ENCODE results near the gene CCDC171. TPM values are rescaled to one million over a fixed set of nuclear protein-coding genes. Genes with fewer than 3 reads are reported as not detected.

Gene CCDC171
- total and polyA plus RNA-seq, 2 of the 13 experiments (the other 11 are each of a cell fraction or from before 2014, with no cell fraction given): 0.95 to 2.5 TPM

- TF ChIP-seq, protein P1, sequence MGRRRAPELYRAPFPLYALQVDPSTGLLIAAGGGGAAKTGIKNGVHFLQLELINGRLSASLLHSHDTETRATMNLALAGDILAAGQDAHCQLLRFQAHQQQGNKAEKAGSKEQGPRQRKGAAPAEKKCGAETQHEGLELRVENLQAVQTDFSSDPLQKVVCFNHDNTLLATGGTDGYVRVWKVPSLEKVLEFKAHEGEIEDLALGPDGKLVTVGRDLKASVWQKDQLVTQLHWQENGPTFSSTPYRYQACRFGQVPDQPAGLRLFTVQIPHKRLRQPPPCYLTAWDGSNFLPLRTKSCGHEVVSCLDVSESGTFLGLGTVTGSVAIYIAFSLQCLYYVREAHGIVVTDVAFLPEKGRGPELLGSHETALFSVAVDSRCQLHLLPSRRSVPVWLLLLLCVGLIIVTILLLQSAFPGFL (CRISPR knock-in tag; IDR thresholded peaks at IDR 0.05): 0 out of 2 replicates have a peak, but pooled peaks have one; percentile 88
- TF ChIP-seq, protein P2, sequence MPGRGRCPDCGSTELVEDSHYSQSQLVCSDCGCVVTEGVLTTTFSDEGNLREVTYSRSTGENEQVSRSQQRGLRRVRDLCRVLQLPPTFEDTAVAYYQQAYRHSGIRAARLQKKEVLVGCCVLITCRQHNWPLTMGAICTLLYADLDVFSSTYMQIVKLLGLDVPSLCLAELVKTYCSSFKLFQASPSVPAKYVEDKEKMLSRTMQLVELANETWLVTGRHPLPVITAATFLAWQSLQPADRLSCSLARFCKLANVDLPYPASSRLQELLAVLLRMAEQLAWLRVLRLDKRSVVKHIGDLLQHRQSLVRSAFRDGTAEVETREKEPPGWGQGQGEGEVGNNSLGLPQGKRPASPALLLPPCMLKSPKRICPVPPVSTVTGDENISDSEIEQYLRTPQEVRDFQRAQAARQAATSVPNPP (CRISPR knock-in tag; IDR thresholded peaks at IDR 0.05): 0 out of 2 replicates have a peak, but pooled peaks have one; percentile 42
- TF ChIP-seq, protein P3, sequence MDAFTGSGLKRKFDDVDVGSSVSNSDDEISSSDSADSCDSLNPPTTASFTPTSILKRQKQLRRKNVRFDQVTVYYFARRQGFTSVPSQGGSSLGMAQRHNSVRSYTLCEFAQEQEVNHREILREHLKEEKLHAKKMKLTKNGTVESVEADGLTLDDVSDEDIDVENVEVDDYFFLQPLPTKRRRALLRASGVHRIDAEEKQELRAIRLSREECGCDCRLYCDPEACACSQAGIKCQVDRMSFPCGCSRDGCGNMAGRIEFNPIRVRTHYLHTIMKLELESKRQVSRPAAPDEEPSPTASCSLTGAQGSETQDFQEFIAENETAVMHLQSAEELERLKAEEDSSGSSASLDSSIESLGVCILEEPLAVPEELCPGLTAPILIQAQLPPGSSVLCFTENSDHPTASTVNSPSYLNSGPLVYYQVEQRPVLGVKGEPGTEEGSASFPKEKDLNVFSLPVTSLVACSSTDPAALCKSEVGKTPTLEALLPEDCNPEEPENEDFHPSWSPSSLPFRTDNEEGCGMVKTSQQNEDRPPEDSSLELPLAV (CRISPR knock-in tag; conservative IDR thresholded peaks at IDR 0.05; ENCODE audit: low read depth): no peak
- TF ChIP-seq TFAP4 (IDR thresholded peaks at IDR 0.05; ENCODE audit: borderline replicate concordance, low read depth): 0 out of 2 replicates have a peak, but pooled peaks have one; percentile 2
- TF ChIP-seq, protein P4, sequence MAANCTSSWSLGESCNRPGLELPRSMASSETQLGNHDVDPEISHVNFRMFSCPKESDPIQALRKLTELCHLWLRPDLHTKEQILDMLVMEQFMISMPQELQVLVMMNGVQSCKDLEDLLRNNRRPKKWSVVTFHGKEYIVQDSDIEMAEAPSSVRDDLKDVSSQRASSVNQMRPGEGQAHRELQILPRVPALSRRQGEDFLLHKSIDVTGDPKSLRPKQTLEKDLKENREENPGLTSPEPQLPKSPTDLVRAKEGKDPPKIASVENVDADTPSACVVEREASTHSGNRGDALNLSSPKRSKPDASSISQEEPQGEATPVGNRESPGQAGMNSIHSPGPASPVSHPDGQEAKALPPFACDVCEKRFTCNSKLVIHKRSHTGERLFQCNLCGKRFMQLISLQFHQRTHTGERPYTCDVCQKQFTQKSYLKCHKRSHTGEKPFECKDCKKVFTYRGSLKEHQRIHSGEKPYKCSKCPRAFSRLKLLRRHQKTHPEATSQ (CRISPR knock-in tag; IDR thresholded peaks at IDR 0.05; ENCODE audit: borderline replicate concordance): peak; percentile 58; the same call in 1 of the 2 replicates
- peak; percentile 89 for TF ChIP-seq RBFOX2 (IDR thresholded peaks at IDR 0.05; ENCODE audit: low read depth, low read length)
- peak; percentile 67 for TF ChIP-seq GABPB1 (CRISPR knock-in tag; IDR thresholded peaks at IDR 0.05)
- peak; percentile 66 for TF ChIP-seq SAP130 (CRISPR knock-in tag; IDR thresholded peaks at IDR 0.05; ENCODE audit: low read depth)
- TF ChIP-seq ZNF772 (CRISPR knock-in tag; IDR thresholded peaks at IDR 0.05): peak; percentile 63; the same call in 1 of the 2 replicates
- TF ChIP-seq NRL (CRISPR knock-in tag; IDR thresholded peaks at IDR 0.05; ENCODE audit: borderline replicate concordance): peak; percentile 70
- TF ChIP-seq MAFF (IDR thresholded peaks at IDR 0.05; ENCODE audit: low read depth, low read length): no peak
- no peak for TF ChIP-seq FOXA1 (IDR thresholded peaks at IDR 0.05)
- TF ChIP-seq FOXA1 (CRISPR knock-in tag; IDR thresholded peaks at IDR 0.05): no peak; the same call in 1 of the 2 replicates
- TF ChIP-seq, protein P5, sequence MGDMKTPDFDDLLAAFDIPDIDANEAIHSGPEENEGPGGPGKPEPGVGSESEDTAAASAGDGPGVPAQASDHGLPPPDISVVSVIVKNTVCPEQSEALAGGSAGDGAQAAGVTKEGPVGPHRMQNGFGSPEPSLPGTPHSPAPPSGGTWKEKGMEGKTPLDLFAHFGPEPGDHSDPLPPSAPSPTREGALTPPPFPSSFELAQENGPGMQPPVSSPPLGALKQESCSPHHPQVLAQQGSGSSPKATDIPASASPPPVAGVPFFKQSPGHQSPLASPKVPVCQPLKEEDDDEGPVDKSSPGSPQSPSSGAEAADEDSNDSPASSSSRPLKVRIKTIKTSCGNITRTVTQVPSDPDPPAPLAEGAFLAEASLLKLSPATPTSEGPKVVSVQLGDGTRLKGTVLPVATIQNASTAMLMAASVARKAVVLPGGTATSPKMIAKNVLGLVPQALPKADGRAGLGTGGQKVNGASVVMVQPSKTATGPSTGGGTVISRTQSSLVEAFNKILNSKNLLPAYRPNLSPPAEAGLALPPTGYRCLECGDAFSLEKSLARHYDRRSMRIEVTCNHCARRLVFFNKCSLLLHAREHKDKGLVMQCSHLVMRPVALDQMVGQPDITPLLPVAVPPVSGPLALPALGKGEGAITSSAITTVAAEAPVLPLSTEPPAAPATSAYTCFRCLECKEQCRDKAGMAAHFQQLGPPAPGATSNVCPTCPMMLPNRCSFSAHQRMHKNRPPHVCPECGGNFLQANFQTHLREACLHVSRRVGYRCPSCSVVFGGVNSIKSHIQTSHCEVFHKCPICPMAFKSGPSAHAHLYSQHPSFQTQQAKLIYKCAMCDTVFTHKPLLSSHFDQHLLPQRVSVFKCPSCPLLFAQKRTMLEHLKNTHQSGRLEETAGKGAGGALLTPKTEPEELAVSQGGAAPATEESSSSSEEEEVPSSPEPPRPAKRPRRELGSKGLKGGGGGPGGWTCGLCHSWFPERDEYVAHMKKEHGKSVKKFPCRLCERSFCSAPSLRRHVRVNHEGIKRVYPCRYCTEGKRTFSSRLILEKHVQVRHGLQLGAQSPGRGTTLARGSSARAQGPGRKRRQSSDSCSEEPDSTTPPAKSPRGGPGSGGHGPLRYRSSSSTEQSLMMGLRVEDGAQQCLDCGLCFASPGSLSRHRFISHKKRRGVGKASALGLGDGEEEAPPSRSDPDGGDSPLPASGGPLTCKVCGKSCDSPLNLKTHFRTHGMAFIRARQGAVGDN (CRISPR knock-in tag; IDR thresholded peaks at IDR 0.05): peak; percentile 98
- TF ChIP-seq FOXO1 (CRISPR knock-in tag; IDR thresholded peaks at IDR 0.05): 0 out of 2 replicates have a peak, but pooled peaks have one; percentile 8
- peak; percentile 25; the same call in 1 of the 2 replicates for TF ChIP-seq THAP11 (CRISPR knock-in tag; IDR thresholded peaks at IDR 0.05)
- peak; percentile 75 for TF ChIP-seq POLR2AphosphoS5 (IDR thresholded peaks at IDR 0.05; ENCODE audit: low read depth, low read length)
Measured at GRCh38 chr9:15552636-15553527, at the start of gene CCDC171 (continued).

Measured in HepG2 (cell line).